HEK293T (cell line): Measurements from ENCODE around the gene AP1G2.

Experiments
- CTCF ChIA-PET: fragments of 350-600 bp; formaldehyde crosslinking; extraction: SDS; loops from one replicate; lab custom pipeline; 2021; ENCODE audit warnings: antibody characterized with exemption, inconsistent platforms; lab: Yijun Ruan, JAX
- POLR2A ChIA-PET: fragments of 350-600 bp; formaldehyde crosslinking; extraction: SDS; loops from one replicate; lab custom pipeline; 2020; ENCODE audit warnings: antibody characterized with exemption, inconsistent platforms; lab: Yijun Ruan, JAX
- DNase-seq: peaks from one replicate; pipeline ENCODE4 v3.0.0; 2012; ENCODE audit warnings: mixed read lengths; ENCODE audit errors: extremely low spot score
- ARNT ChIP-seq: fragments of 450-650 bp; IDR thresholded peaks from 2 replicates; pipeline ENCODE4 v1.6.1; 2017; ENCODE audit warnings: mild to moderate bottlenecking
- BHLHE40 ChIP-seq: fragments of 450-650 bp; IDR thresholded peaks from 2 replicates; pipeline ENCODE4 v1.6.1; 2016; ENCODE audit warnings: mild to moderate bottlenecking, moderate library complexity, borderline replicate concordance
- CTBP1 ChIP-seq: fragments of 450-650 bp; IDR thresholded peaks from 2 replicates; pipeline ENCODE4 v1.6.1; 2016; ENCODE audit warnings: borderline replicate concordance
- ELF4 ChIP-seq: fragments of 450-650 bp; IDR thresholded peaks from 2 replicates; pipeline ENCODE4 v1.6.1; 2017; ENCODE audit warnings: antibody characterized with exemption
- FOXA1 ChIP-seq: fragments of 450-650 bp; IDR thresholded peaks from 2 replicates; pipeline ENCODE4 v1.6.1; 2016; ENCODE audit warnings: mild to moderate bottlenecking
- FOXK2 ChIP-seq: fragments of 450-650 bp; IDR thresholded peaks from 2 replicates; pipeline ENCODE4 v1.6.1; 2016; ENCODE audit warnings: mild to moderate bottlenecking
- FOXM1 ChIP-seq: fragments of 450-650 bp; IDR thresholded peaks from 2 replicates; pipeline ENCODE4 v1.6.1; 2017; ENCODE audit warnings: mild to moderate bottlenecking, borderline replicate concordance
- HDGF ChIP-seq: fragments of 450-650 bp; IDR thresholded peaks from 2 replicates; pipeline ENCODE4 v1.6.1; 2017; ENCODE audit warnings: antibody characterized with exemption, borderline replicate concordance
- L3MBTL2 ChIP-seq: fragments of 450-650 bp; conservative IDR thresholded peaks from 2 replicates; pipeline ENCODE4 v1.6.1; 2016; ENCODE audit warnings: mild to moderate bottlenecking
- LEF1 ChIP-seq: fragments of 450-650 bp; IDR thresholded peaks from 2 replicates; pipeline ENCODE4 v1.6.1; 2017; ENCODE audit warnings: mild to moderate bottlenecking, borderline replicate concordance
- NFRKB ChIP-seq: fragments of 450-650 bp; IDR thresholded peaks from 2 replicates; pipeline ENCODE4 v1.6.1; 2016; ENCODE audit warnings: mild to moderate bottlenecking, moderate library complexity
- SP1 ChIP-seq: fragments of 450-650 bp; IDR thresholded peaks from 2 replicates; pipeline ENCODE4 v1.6.1; 2017
- SUZ12 ChIP-seq: fragments of 450-650 bp; IDR thresholded peaks from 2 replicates; pipeline ENCODE4 v1.6.1; 2016; ENCODE audit warnings: mild to moderate bottlenecking
- TARDBP ChIP-seq: fragments of 450-650 bp; IDR thresholded peaks from 2 replicates; pipeline ENCODE4 v1.6.1; 2016
- ZNF384 ChIP-seq: fragments of 450-650 bp; IDR thresholded peaks from 2 replicates; pipeline ENCODE4 v1.6.1; 2016
- TF ChIP-seq, protein P1 (sequence below): fragments of 450-650 bp; IDR thresholded peaks from 2 replicates; pipeline ENCODE4 v1.6.1; 2016

The AP1G2 gene, protein sequence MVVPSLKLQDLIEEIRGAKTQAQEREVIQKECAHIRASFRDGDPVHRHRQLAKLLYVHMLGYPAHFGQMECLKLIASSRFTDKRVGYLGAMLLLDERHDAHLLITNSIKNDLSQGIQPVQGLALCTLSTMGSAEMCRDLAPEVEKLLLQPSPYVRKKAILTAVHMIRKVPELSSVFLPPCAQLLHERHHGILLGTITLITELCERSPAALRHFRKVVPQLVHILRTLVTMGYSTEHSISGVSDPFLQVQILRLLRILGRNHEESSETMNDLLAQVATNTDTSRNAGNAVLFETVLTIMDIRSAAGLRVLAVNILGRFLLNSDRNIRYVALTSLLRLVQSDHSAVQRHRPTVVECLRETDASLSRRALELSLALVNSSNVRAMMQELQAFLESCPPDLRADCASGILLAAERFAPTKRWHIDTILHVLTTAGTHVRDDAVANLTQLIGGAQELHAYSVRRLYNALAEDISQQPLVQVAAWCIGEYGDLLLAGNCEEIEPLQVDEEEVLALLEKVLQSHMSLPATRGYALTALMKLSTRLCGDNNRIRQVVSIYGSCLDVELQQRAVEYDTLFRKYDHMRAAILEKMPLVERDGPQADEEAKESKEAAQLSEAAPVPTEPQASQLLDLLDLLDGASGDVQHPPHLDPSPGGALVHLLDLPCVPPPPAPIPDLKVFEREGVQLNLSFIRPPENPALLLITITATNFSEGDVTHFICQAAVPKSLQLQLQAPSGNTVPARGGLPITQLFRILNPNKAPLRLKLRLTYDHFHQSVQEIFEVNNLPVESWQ

DNA sequence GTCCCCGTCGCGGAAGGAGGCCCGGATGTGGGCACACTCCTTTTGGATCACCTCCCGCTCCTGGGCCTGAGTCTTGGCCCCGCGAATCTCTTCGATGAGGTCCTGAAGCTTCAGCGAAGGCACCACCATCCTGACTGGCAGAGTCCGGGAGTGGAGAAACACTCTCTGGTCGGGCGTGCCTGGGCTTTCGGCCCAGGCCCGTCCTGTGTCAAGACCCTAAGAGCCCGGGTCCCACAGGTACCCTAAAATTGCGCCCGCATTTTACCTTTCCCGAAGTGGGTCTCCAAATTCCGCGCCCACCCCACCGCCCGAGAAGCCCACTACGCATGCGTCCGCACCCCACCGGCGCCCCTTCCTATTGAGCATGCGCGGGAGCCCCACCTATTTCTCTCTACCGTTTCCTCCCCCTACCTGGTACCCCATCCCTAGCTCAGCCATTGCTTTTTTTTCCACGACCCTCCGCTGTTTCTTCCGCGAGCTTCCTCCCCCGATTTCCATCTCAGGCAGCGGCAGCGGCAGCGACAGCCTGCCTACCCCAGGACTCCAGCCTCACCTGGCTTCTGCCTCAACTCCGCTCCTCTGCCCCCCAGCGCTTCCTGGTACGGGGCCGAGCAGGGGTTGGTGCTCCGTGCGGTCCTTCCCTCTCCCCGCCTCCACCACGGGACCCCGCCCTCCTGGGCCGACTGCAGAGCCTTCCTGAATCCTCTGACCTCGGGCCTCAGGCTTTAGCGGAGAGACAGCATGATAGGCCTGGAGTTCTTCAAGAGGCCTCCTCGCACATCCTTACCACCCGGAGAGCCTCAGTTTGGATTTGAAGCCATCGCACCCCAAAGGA lies at the start of gene AP1G2:
AP1G2 (minus strand) TSS at position 606 of the 835 bp plus-strand sequence; CDS start at position 129, 477 bp downstream.
- peak; percentile 67 for TF ChIP-seq ELF4
- TF ChIP-seq TARDBP: no peak
- peak; percentile 80 for TF ChIP-seq L3MBTL2

DNA sequence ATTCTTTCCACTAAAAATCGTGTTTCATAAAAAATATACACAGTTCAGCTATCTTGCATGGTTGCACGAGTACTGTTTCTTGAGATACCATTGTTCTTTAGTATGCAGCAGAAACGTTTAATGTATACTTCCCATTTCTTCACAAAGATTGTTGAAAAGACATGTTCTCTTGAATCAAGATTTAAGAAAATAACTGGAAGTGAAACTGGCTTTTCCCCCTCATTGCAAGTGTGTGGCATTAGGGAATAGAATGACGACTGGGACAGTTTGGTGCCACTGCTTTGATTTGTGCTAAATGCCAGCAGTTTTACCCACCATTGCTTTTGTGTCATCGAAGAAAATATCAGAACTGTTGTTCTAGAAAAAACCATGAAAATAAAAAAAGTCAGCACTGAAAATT lies 48.3 kb upstream of the AP1G2 start:
- DNase-seq: no peak
- TF ChIP-seq SP1 (no peak), NFRKB (no peak), SUZ12 (no peak), FOXM1 (no peak)
- POLR2A ChIA-PET: no interaction called here
- CTCF ChIA-PET: interaction anchor here (1.1 kb wide), 1 partner anchor 16 kb away, joined by 4 read pairs; no protein-coding TSS in a partner anchor

More for the DNA sequence above, at the start of gene AP1G2:
- DNase-seq: peak; percentile 81
- POLR2A ChIA-PET: interaction anchor here (0.8 to 2.3 kb wide), 6 partner anchors 8 to 245 kb away, joined by 3 to 9 read pairs (median 4); partner anchors contain the start of genes THTPA and ZFHX2
- CTCF ChIA-PET: interaction anchor here (1.1 to 1.8 kb wide), 3 partner anchors 8 to 89 kb away, joined by 4 read pairs; no protein-coding TSS in a partner anchor

DNA sequence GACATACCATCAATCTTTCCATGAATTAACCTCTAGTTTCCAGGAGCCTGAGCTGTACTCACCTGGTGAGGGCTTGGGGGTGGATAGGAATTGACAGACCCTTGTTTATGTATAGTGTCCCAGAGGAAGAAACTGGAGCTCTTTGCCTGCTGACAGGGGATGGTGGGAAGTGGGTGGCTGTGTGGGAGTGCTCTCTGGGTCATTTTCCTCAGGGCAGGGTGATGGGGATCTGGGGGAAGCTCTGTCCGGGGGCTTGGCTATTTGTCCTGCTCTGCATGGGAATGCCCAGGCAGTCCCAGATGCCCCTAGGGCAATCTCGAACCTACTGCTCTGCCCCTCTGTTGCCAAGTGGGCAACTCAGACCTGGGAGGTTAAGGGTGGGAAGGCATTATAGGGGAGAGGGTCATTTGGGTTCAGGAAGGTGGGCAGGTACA lies 46.8 kb upstream of the AP1G2 start:
- POLR2A ChIA-PET: no interaction called here
- CTCF ChIA-PET: interaction anchor here (0.9 kb wide), 1 partner anchor 17 kb away, joined by 3 read pairs; no protein-coding TSS in a partner anchor
- DNase-seq: no peak
- TF ChIP-seq, protein P1, sequence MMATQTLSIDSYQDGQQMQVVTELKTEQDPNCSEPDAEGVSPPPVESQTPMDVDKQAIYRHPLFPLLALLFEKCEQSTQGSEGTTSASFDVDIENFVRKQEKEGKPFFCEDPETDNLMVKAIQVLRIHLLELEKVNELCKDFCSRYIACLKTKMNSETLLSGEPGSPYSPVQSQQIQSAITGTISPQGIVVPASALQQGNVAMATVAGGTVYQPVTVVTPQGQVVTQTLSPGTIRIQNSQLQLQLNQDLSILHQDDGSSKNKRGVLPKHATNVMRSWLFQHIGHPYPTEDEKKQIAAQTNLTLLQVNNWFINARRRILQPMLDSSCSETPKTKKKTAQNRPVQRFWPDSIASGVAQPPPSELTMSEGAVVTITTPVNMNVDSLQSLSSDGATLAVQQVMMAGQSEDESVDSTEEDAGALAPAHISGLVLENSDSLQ: no peak
- TF ChIP-seq L3MBTL2 (no peak), ZNF384 (no peak), BHLHE40 (no peak), ELF4 (no peak), LEF1 (no peak), SP1 (no peak)

DNA sequence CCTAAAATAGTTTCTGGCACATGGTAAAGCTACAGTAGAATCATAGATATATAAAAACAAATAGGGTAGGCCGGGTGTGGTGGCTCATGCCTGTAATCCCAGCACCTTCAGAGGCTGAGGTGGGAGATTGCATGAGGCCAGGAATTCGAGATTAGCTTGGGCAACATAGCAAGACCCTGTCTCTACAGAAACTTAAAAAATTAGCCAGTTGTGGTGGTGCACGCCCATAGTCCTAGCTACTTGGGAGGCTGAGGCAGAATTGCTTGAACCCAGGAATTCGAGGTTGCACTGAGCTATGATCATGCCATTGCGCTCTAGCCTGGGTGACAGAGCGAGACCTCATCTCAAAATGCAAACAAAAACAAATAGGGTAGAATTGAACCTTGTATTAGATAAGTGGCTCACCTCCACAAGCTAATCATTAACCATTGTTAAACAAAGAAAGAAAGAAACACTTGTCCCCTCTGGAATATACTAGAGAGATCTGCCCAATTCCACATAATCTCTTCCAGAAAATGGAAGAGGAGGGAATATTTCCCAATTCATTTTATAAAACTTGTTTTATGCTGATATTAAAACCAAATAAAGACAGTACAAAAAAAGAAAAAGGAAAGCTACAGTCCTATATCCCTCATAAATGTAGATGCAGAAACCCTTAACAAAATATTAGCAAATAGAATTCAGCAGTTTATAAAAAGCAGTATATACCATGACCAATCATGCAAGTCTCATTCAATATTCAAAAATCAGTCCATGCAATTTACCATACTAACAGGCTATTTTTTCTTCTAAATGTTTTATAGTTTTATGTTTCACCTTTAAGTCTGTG lies 45.9 kb upstream of the AP1G2 start:
- CTCF ChIA-PET: interaction anchor here (1.4 kb wide), 1 partner anchor 19 kb away, joined by 3 read pairs; no protein-coding TSS in a partner anchor
- no peak for DNase-seq
- TF ChIP-seq BHLHE40 (no peak), CTBP1 (no peak), L3MBTL2 (no peak), LEF1 (no peak), NFRKB (no peak), TARDBP (no peak), FOXM1 (no peak), ZNF384 (no peak), SUZ12 (no peak), ELF4 (no peak), FOXK2 (no peak), SP1 (no peak), HDGF (no peak), ARNT (no peak), FOXA1 (no peak)
- TF ChIP-seq, protein P1: no peak
- POLR2A ChIA-PET: no interaction called here

DNA sequence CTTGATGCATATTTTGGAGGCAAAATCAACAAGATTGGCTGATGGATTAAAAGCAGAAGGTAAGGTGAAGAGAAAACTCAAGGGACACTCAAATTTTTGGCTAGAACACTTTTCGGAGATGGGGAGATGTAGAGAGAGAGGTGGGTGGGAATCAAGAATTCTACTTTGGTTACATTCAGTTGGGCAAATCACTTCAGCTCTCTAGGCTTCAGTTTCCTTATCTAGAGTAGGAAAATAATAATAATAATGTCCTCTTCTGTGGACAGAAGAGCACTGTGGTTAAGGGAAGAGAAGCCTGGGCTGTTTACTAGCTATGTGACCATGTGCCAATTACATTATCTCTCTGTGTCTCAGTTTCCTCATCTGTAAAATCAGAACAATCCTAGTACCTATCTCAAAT lies 45.2 kb upstream of the AP1G2 start:
- POLR2A ChIA-PET: no interaction called here
- DNase-seq: no peak
- CTCF ChIA-PET: interaction anchor here (0.6 to 1.4 kb wide), 3 partner anchors 9 to 24 kb away, joined by 3 to 5 read pairs (median 3); no protein-coding TSS in a partner anchor
- TF ChIP-seq, protein P1: no peak
- TF ChIP-seq ELF4: no peak
- TF ChIP-seq CTBP1: no peak
- no peak for TF ChIP-seq TARDBP
- TF ChIP-seq LEF1: no peak
- no peak for TF ChIP-seq ZNF384
- no peak for TF ChIP-seq HDGF
- no peak for TF ChIP-seq BHLHE40
- no peak for TF ChIP-seq ARNT
- TF ChIP-seq L3MBTL2: no peak
- no peak for TF ChIP-seq FOXA1
- no peak for TF ChIP-seq SUZ12
- no peak for TF ChIP-seq SP1
- no peak for TF ChIP-seq FOXM1
- no peak for TF ChIP-seq FOXK2
- TF ChIP-seq NFRKB: no peak
